ENCODE results near the gene ATG16L2. TPM values are rescaled to one million over a fixed set of nuclear protein-coding genes. Genes with fewer than 3 reads are reported as not detected.

Gene ATG16L2
- total and polyA plus RNA-seq, 10 of the 15 experiments (the other 5 are each of a cell fraction or from before 2014, with no cell fraction given): 1.9 to 67.7 (median 30.4) TPM

DNA sequence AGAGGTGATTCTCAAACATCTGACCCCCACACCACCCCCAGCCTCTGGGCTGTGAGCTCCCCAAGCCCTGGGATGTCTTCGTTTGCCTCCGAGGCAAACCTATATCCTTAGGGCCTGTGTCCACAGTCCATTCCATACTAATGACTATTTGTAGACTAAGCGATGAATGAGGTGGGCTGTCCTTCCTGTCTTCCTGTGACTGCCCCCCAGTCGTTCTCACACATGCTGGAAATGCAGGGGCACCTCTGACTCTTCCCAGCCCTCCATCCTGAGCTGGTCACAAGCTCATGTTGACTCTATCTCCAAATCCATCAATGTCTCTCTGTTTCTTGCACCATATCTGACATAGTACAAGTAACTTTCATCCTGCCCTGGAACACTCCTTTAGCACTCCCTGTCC, 4.8 kb downstream of the ATG16L2 start:
- Histone ChIP-seq H3K9me3 (replicated peaks; ENCODE audit: control insufficient read depth, insufficient read depth, low read length) (no peaks in the 10 kb centered on the region), H4K20me1 (ENCODE audit: control insufficient read depth, insufficient read depth) (no peaks in the 10 kb centered on the region), H3K79me2 (ENCODE audit: control insufficient read depth, insufficient read depth, low read length) (peaks cover 25% of the 10 kb centered on the region), H3K36me3 (ENCODE audit: control insufficient read depth in 2 of 2, insufficient read depth in 2 of 2, low read length in 1 of 2) (peaks cover 9 to 18% of the 10 kb centered on the region in 2 experiments; a peak in 3 of 4 replicates), H3K27ac (ENCODE audit: control insufficient read depth, insufficient read depth) (no peak overlapping the region), H3K9ac (ENCODE audit: control insufficient read depth, insufficient read depth, low read length) (no peak overlapping the region), H3K27me3 (replicated peaks in 1 of 2; ENCODE audit: control insufficient read depth in 2 of 2, insufficient read depth in 2 of 2, low read length in 1 of 2) (no peaks in the 10 kb centered on the region), H3K4me1 (ENCODE audit: control insufficient read depth, insufficient read depth, low read length) (peaks cover 24% of the 10 kb centered on the region), H3K4me3 (no peak overlapping the region), H2AFZ (ENCODE audit: control insufficient read depth, low read depth, low read length) (no peak overlapping the region), H3K4me2 (ENCODE audit: control insufficient read depth, insufficient read depth) (no peak overlapping the region)
- intact Hi-C loops (cut with micrococcal nuclease; ENCODE audit: unreplicated experiment) (loop anchor here (10.0 kb wide), 1 partner anchor 234 kb away; no protein-coding TSS in a partner anchor), in situ Hi-C loops (cut with MboI) (no loop called here)
- CTCF ChIA-PET: interaction anchor here (0.7 to 2.1 kb wide), 5 partner anchors 11 to 367 kb away, joined by 3 to 5 read pairs (median 3); partner anchors contain the start of gene STARD10
- RAD21 ChIA-PET (ENCODE audit: unreplicated experiment): no interaction called here
- ATAC-seq (no peak), DNase-seq (ENCODE audit: low read depth, low spot score) (no peak), FAIRE-seq (no peak)
- POLR2A ChIA-PET: interaction anchor here (0.5 to 1.3 kb wide), 3 partner anchors 25 to 426 kb away, joined by 3 to 4 read pairs (median 3); no protein-coding TSS in a partner anchor
- TF ChIP-seq LARP7 (IDR thresholded peaks at IDR 0.05) (no peak), RBBP5 (conservative IDR thresholded peaks at IDR 0.05) (no peak), SUZ12 (IDR thresholded peaks at IDR 0.05; ENCODE audit: unreplicated experiment) (no peak), IKZF2 (IDR thresholded peaks at IDR 0.05) (no peak), CREB1 (IDR thresholded peaks at IDR 0.05; ENCODE audit: low read depth) (no peak), CHD1 (IDR thresholded peaks at IDR 0.05; ENCODE audit: low read depth, low read length) (no peak), NR2C1 (IDR thresholded peaks at IDR 0.05) (no peak), PML (IDR thresholded peaks at IDR 0.05; ENCODE audit: low read length) (no peak), SREBF2 (IDR thresholded peaks at IDR 0.05; ENCODE audit: low read length) (no peak), SUPT20H (IDR thresholded peaks at IDR 0.05; ENCODE audit: borderline replicate concordance, control insufficient read depth, low read depth, low read length) (no peak), KAT2A (conservative IDR thresholded peaks at IDR 0.05; ENCODE audit: control insufficient read depth, low read depth, low read length) (no peak), TARDBP (IDR thresholded peaks at IDR 0.05; ENCODE audit: borderline replicate concordance) (no peak), RB1 (IDR thresholded peaks at IDR 0.05; ENCODE audit: borderline replicate concordance) (no peak)
- TF ChIP-seq, protein P1, sequence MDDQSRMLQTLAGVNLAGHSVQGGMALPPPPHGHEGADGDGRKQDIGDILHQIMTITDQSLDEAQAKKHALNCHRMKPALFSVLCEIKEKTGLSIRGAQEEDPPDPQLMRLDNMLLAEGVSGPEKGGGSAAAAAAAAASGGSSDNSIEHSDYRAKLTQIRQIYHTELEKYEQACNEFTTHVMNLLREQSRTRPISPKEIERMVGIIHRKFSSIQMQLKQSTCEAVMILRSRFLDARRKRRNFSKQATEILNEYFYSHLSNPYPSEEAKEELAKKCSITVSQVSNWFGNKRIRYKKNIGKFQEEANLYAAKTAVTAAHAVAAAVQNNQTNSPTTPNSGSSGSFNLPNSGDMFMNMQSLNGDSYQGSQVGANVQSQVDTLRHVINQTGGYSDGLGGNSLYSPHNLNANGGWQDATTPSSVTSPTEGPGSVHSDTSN (IDR thresholded peaks at IDR 0.05; ENCODE audit: insufficient replicate concordance, low read depth, low read length): no peak
- TF ChIP-seq, protein P2, sequence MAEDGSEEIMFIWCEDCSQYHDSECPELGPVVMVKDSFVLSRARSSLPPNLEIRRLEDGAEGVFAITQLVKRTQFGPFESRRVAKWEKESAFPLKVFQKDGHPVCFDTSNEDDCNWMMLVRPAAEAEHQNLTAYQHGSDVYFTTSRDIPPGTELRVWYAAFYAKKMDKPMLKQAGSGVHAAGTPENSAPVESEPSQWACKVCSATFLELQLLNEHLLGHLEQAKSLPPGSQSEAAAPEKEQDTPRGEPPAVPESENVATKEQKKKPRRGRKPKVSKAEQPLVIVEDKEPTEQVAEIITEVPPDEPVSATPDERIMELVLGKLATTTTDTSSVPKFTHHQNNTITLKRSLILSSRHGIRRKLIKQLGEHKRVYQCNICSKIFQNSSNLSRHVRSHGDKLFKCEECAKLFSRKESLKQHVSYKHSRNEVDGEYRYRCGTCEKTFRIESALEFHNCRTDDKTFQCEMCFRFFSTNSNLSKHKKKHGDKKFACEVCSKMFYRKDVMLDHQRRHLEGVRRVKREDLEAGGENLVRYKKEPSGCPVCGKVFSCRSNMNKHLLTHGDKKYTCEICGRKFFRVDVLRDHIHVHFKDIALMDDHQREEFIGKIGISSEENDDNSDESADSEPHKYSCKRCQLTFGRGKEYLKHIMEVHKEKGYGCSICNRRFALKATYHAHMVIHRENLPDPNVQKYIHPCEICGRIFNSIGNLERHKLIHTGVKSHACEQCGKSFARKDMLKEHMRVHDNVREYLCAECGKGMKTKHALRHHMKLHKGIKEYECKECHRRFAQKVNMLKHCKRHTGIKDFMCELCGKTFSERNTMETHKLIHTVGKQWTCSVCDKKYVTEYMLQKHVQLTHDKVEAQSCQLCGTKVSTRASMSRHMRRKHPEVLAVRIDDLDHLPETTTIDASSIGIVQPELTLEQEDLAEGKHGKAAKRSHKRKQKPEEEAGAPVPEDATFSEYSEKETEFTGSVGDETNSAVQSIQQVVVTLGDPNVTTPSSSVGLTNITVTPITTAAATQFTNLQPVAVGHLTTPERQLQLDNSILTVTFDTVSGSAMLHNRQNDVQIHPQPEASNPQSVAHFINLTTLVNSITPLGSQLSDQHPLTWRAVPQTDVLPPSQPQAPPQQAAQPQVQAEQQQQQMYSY (CRISPR knock-in tag; IDR thresholded peaks at IDR 0.05): no peak
- 75% methylated on average over 4 of the region's 4 CpGs for WGBS (ENCODE audit: insufficient coverage, insufficient replicate concordance, low lambda C conversion rate, missing lambda C conversion rate)
- no TSS peak for BruUV-seq (replicated peaks)
- SMC1A ChIA-PET (ENCODE audit: uncharacterized antibody, unreplicated experiment): interaction anchor here (1.0 kb wide), 1 partner anchor 12 kb away, joined by 3 read pairs; no protein-coding TSS in a partner anchor
